ENCODE data around the gene MPL.
A peak's percentile ranks its signal among the peaks of the same experiment; 100 is the strongest.

The MPL gene

GRCh38 chr1:43293896-43294760 lies 43.5 kb upstream of the MPL start:
- no peak for TF ChIP-seq CTCF (conservative IDR thresholded peaks at IDR 0.05; ENCODE audit: low read depth, low read length)
- DNase-seq (ENCODE audit: low read depth), result peak; percentile 62
- no peak overlapping the region for H3K4me3 ChIP-seq (ENCODE audit: low read depth, low read length)

GRCh38 chr1:43294761-43295160 lies 42.9 kb upstream of the MPL start:
- no peak for TF ChIP-seq CTCF (conservative IDR thresholded peaks at IDR 0.05; ENCODE audit: low read depth, low read length)
- H3K4me3 ChIP-seq (ENCODE audit: low read depth, low read length), result no peak overlapping the region
- DNase-seq (ENCODE audit: low read depth), result no peak

GRCh38 chr1:43296207-43296606 lies 41.4 kb upstream of the MPL start:
- H3K4me3 ChIP-seq (ENCODE audit: low read depth, low read length), result no peak overlapping the region
- no peak for DNase-seq (ENCODE audit: low read depth)
- TF ChIP-seq CTCF (conservative IDR thresholded peaks at IDR 0.05; ENCODE audit: low read depth, low read length), result no peak

- no peak for TF ChIP-seq CTCF (conservative IDR thresholded peaks at IDR 0.05; ENCODE audit: low read depth, low read length)
- H3K4me3 ChIP-seq (ENCODE audit: low read depth, low read length), result no peak overlapping the region
- no peak for DNase-seq (ENCODE audit: low read depth)
Measured at GRCh38 chr1:43298055-43298454, 39.6 kb upstream of the MPL start.

- no peak for TF ChIP-seq CTCF (conservative IDR thresholded peaks at IDR 0.05; ENCODE audit: low read depth, low read length)
- no peak overlapping the region for H3K4me3 ChIP-seq (ENCODE audit: low read depth, low read length)
- DNase-seq (ENCODE audit: low read depth), result no peak
Measured at GRCh38 chr1:43299101-43299500, 38.5 kb upstream of the MPL start.

- TF ChIP-seq CTCF (conservative IDR thresholded peaks at IDR 0.05; ENCODE audit: low read depth, low read length), result no peak
- DNase-seq (ENCODE audit: low read depth), result no peak
- no peak within 1 kb of the TSS for H3K4me3 ChIP-seq (ENCODE audit: low read depth, low read length)
Measured at GRCh38 chr1:43300378-43301094, 37.1 kb upstream of the MPL start, which contains the start of gene TIE1. Gene TIE1 (plus strand): TSS chr1:43300982. CDS start chr1:43301072, 90 bp downstream.

All from choroid plexus epithelial cell (primary cell).